ENCODE results near the gene HEATR3. TPM values are rescaled to one million over a fixed set of nuclear protein-coding genes. Genes with fewer than 3 reads are reported as not detected.

Gene HEATR3
- total and polyA plus RNA-seq, 2 of the 13 experiments (the other 11 are each of a cell fraction or from before 2014, with no cell fraction given), result 22.4 to 52.4 TPM

DNA sequence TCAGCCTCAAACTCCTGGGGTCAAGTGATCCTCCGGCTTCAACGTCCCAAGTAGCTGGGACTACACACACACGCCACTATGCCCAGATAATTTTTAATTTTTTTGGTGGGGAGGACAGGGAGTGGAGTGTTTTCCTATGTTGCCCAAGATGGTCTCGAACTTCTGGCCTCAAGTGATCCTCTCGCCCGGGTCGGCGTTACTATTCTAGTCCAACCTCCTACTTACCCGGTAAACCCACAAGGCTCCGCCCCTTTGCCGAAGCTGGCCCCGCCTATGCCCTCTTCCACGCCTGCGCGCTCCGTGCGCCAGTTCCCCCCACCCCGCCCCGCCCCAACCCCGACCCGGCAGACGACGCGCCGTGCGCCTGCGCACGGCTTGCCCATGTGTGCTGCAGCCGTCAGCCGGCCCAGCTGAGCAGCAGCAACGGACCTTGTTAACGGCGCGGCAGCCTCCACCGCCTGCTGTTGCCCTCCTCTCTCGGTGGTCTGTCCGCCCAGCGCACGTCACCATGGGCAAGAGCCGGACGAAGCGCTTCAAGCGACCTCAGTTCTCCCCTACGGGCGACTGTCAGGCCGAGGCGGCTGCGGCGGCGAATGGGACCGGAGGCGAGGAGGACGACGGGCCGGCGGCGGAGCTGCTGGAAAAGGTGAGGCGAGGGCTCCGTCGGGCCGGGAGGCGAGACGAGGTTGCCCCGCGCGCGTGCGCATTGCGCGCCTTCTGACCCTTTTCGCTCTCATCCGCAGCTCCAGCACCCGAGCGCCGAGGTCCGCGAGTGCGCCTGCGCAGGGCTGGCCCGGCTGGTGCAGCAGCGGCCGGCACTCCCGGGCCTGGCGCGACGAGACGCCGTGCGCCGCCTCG is at the start of gene HEATR3 (continued):
- TF ChIP-seq MIER2 (CRISPR knock-in tag; IDR thresholded peaks at IDR 0.05) (peak; percentile 41; the same call in 1 of the 2 replicates), BRF2 (CRISPR knock-in tag; IDR thresholded peaks at IDR 0.05) (no peak), NFKBIZ (CRISPR knock-in tag; IDR thresholded peaks at IDR 0.05) (0 out of 2 replicates have a peak, but pooled peaks have one; percentile 32), CCAR2 (optimal IDR thresholded peaks at IDR 0.05; ENCODE audit: low read depth, low read length) (no peak), ZNF224 (CRISPR knock-in tag; IDR thresholded peaks at IDR 0.05) (no peak), CC2D1A (CRISPR knock-in tag; IDR thresholded peaks at IDR 0.05) (no peak), ZNF274 (CRISPR knock-in tag; IDR thresholded peaks at IDR 0.05) (peak; percentile 71), ZNF430 (CRISPR knock-in tag; IDR thresholded peaks at IDR 0.05) (peak; percentile 84; the same call in 1 of the 2 replicates), ZNF614 (CRISPR knock-in tag; IDR thresholded peaks at IDR 0.05; ENCODE audit: borderline replicate concordance) (0 out of 2 replicates have a peak, but pooled peaks have one; percentile 85), ZNF737 (CRISPR knock-in tag; IDR thresholded peaks at IDR 0.05; ENCODE audit: borderline replicate concordance) (0 out of 2 replicates have a peak, but pooled peaks have one; percentile 77), ZNF709 (CRISPR knock-in tag; IDR thresholded peaks at IDR 0.05) (no peak), GATAD2A (CRISPR knock-in tag; IDR thresholded peaks at IDR 0.05) (no peak; the same call in 1 of the 2 replicates), CBX5 (CRISPR knock-in tag; IDR thresholded peaks at IDR 0.05; ENCODE audit: borderline replicate concordance) (peak; percentile 72), TFE3 (CRISPR knock-in tag; IDR thresholded peaks at IDR 0.05) (no peak), SNAPC5 (CRISPR knock-in tag; IDR thresholded peaks at IDR 0.05; ENCODE audit: borderline replicate concordance) (no peak), ZFP36L2 (CRISPR knock-in tag; IDR thresholded peaks at IDR 0.05) (peak; percentile 43; the same call in 1 of the 2 replicates), SP4 (CRISPR knock-in tag; IDR thresholded peaks at IDR 0.05) (peak; percentile 79), NKX3-1 (CRISPR knock-in tag; IDR thresholded peaks at IDR 0.05) (no peak; the same call in 1 of the 2 replicates), ZC3H4 (CRISPR knock-in tag; IDR thresholded peaks at IDR 0.05; ENCODE audit: borderline replicate concordance) (0 out of 2 replicates have a peak, but pooled peaks have one; percentile 42), ZNF619 (CRISPR knock-in tag; IDR thresholded peaks at IDR 0.05) (peak; percentile 94)
- TF ChIP-seq, protein P1, sequence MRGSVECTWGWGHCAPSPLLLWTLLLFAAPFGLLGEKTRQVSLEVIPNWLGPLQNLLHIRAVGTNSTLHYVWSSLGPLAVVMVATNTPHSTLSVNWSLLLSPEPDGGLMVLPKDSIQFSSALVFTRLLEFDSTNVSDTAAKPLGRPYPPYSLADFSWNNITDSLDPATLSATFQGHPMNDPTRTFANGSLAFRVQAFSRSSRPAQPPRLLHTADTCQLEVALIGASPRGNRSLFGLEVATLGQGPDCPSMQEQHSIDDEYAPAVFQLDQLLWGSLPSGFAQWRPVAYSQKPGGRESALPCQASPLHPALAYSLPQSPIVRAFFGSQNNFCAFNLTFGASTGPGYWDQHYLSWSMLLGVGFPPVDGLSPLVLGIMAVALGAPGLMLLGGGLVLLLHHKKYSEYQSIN (CRISPR knock-in tag; IDR thresholded peaks at IDR 0.05; ENCODE audit: borderline replicate concordance), result no peak
- TF ChIP-seq, protein P2, sequence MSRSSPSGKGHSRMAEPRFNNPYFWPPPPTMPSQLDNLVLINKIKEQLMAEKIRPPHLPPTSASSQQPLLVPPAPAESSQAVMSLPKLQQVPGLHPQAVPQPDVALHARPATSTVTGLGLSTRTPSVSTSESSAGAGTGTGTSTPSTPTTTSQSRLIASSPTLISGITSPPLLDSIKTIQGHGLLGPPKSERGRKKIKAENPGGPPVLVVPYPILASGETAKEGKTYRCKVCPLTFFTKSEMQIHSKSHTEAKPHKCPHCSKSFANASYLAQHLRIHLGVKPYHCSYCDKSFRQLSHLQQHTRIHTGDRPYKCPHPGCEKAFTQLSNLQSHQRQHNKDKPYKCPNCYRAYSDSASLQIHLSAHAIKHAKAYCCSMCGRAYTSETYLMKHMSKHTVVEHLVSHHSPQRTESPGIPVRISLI (CRISPR knock-in tag; IDR thresholded peaks at IDR 0.05; ENCODE audit: borderline replicate concordance), result no peak

All from HepG2 (cell line).